Skeletal muscle cell (primary cell): Measurements from ENCODE around the gene LAMA2.

ENCODE experiments used
- DNase-seq: peaks from one replicate; pipeline ENCODE4 v3.0.0-alpha.2; 2010; ENCODE audit warnings: low read depth
- H3K4me3 ChIP-seq: 2 replicates; pipeline ENCODE4 v1.5.1; 2011; ENCODE audit warnings: low read depth, mild to moderate bottlenecking, control low read depth, low read length, moderate library complexity

The LAMA2 gene

GRCh38 chr6:128889870-128890269 is 6.9 kb downstream of the LAMA2 start:
- no peak for DNase-seq
- H3K4me3 ChIP-seq = no peak overlapping the region

GRCh38 chr6:128892079-128892478 is 9.1 kb downstream of the LAMA2 start:
- no peak for DNase-seq
- no peak overlapping the region for H3K4me3 ChIP-seq

GRCh38 chr6:128899341-128900050 is 16.6 kb downstream of the LAMA2 start:
- no peak for DNase-seq
- no peak overlapping the region for H3K4me3 ChIP-seq

GRCh38 chr6:128903715-128904114 is 20.8 kb downstream of the LAMA2 start:
- H3K4me3 ChIP-seq = no peak overlapping the region
- no peak for DNase-seq

GRCh38 chr6:128914051-128914450 is 31.1 kb downstream of the LAMA2 start:
- no peak for DNase-seq
- no peak overlapping the region for H3K4me3 ChIP-seq

- H3K4me3 ChIP-seq = no peak overlapping the region
- no peak for DNase-seq
Observed at GRCh38 chr6:128918886-128919285, 35.9 kb downstream of the LAMA2 start.

GRCh38 chr6:128919412-128920180 is 36.7 kb downstream of the LAMA2 start:
- no peak for DNase-seq
- no peak overlapping the region for H3K4me3 ChIP-seq

- H3K4me3 ChIP-seq = no peak overlapping the region
- no peak for DNase-seq
Observed at GRCh38 chr6:128925765-128926164, 42.8 kb downstream of the LAMA2 start.

GRCh38 chr6:128929869-128930268 is 46.9 kb downstream of the LAMA2 start:
- no peak overlapping the region for H3K4me3 ChIP-seq
- DNase-seq = no peak

- no peak overlapping the region for H3K4me3 ChIP-seq
- no peak for DNase-seq
Observed at GRCh38 chr6:128930321-128930720, 47.4 kb downstream of the LAMA2 start.

- DNase-seq = no peak
- H3K4me3 ChIP-seq = no peak overlapping the region
Observed at GRCh38 chr6:128932061-128932460, 49.1 kb downstream of the LAMA2 start.

GRCh38 chr6:128950864-128951263 is 67.9 kb downstream of the LAMA2 start:
- H3K4me3 ChIP-seq = no peak overlapping the region
- no peak for DNase-seq

GRCh38 chr6:128952902-128953301 is 70.0 kb downstream of the LAMA2 start:
- DNase-seq = no peak
- H3K4me3 ChIP-seq = no peak overlapping the region

- H3K4me3 ChIP-seq = no peak overlapping the region
- DNase-seq = no peak
Observed at GRCh38 chr6:128954308-128955043, 71.5 kb downstream of the LAMA2 start.

- DNase-seq = no peak
- no peak overlapping the region for H3K4me3 ChIP-seq
Observed at GRCh38 chr6:128963561-128963960, 80.6 kb downstream of the LAMA2 start.

- DNase-seq = no peak
- H3K4me3 ChIP-seq = no peak overlapping the region
Observed at GRCh38 chr6:128964233-128964755, 81.4 kb downstream of the LAMA2 start.

GRCh38 chr6:128964771-128965170 is 81.8 kb downstream of the LAMA2 start:
- no peak for DNase-seq
- no peak overlapping the region for H3K4me3 ChIP-seq

- no peak for DNase-seq
- H3K4me3 ChIP-seq = no peak overlapping the region
Observed at GRCh38 chr6:128966934-128967333, 84.0 kb downstream of the LAMA2 start.

- no peak for DNase-seq
- H3K4me3 ChIP-seq = no peak overlapping the region
Observed at GRCh38 chr6:128979071-128979470, 96.1 kb downstream of the LAMA2 start.

- no peak overlapping the region for H3K4me3 ChIP-seq
- DNase-seq = no peak
Observed at GRCh38 chr6:128981716-128982115, 98.8 kb downstream of the LAMA2 start.
